ENCODE results near the gene CABLES2.

The CABLES2 gene

DNA sequence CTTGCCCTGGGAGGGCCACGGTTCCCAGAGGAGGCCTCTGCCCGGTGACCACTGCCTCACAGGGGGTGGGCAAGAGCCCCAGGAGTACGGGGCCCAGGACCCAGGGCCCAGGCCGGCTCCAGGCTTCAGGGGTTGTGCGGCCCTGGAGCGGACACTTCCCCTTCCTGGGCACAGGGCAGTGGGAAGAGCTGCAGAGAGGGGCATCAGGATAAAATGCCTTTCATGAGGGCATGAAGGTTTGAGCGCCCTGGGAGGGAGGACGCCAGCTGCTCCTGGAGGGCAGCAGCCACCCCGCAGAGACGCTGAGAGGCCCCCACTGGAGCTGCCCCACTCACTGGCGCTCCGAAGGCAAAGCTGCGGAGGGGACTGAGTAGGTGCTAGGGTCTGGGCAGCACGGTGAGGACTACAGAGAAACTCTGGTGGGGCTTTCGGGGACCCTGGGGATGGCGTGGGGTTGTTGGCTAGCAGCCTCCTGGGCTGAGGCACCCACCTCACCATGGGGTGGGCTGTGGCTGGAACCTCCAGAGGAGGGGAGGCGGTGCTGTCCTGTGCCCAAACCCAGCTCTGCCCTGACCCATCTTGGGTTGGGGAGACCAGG, 50.4 kb downstream of the CABLES2 start:
- no peak for DNase-seq (ENCODE audit: low spot score)
- TF ChIP-seq CTCF (IDR thresholded peaks at IDR 0.05; ENCODE audit: extremely low read depth, missing control alignments): no peak

DNA sequence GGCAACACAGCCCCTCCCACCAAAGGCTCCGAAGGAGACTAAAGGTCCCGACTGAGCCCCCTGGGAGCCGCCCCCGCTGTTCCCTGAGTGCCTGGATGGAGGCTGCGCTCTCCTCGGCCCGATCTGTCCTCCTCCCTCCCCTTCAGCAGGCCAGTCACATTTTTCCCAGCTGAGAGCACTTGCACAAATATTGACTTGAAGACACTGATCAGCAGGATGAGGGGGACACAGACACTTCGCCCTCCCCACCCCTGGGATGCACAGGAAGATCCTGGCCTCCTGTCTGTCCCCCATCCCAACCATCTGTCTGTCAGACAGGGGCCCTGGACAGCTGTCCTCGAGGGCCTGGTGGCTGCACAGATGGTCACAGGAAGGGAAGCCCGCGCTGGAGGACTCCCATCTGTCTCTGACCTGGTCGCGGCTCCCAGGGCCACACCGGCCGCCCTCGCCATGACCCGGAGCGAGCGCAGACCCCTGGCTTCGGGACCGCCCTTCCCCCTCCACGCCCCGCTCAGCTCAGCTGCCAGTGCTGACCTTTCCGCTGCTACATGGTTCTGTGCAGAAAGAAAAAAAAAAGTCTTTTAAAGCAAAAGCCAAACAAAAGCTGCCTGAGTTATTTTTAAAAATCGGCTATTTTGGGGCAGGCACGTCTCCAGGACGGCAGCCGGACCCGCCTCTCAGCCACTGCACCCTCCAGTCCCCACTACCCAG, 51.1 kb downstream of the CABLES2 start:
- DNase-seq (ENCODE audit: low spot score): no peak
- no peak for TF ChIP-seq CTCF (IDR thresholded peaks at IDR 0.05; ENCODE audit: extremely low read depth, missing control alignments)

- no peak for TF ChIP-seq CTCF (IDR thresholded peaks at IDR 0.05; ENCODE audit: extremely low read depth, missing control alignments)
- DNase-seq (ENCODE audit: low spot score): no peak
Observed at GRCh38 chr20:62355516-62355877, 51.6 kb downstream of the CABLES2 start.

- no peak for DNase-seq (ENCODE audit: low spot score)
- TF ChIP-seq CTCF (IDR thresholded peaks at IDR 0.05; ENCODE audit: extremely low read depth, missing control alignments): no peak
Observed at GRCh38 chr20:62354811-62355341, 52.2 kb downstream of the CABLES2 start.

- DNase-seq (ENCODE audit: low spot score): no peak
- TF ChIP-seq CTCF (IDR thresholded peaks at IDR 0.05; ENCODE audit: extremely low read depth, missing control alignments): no peak
Observed at GRCh38 chr20:62354031-62354808, 52.9 kb downstream of the CABLES2 start.

GRCh38 chr20:62353289-62354030, 53.6 kb downstream of the CABLES2 start:
- DNase-seq (ENCODE audit: low spot score): no peak
- no peak for TF ChIP-seq CTCF (IDR thresholded peaks at IDR 0.05; ENCODE audit: extremely low read depth, missing control alignments)
